ENCODE measurements around the gene CTU2. TPM values are rescaled to one million over a fixed set of nuclear protein-coding genes. Genes with fewer than 3 reads are reported as not detected.

CTU2 gene
- total and polyA plus RNA-seq, 2 of the 8 experiments (the other 6 are each of a cell fraction or from before 2014, with no cell fraction given): 32.7 to 42.9 TPM

DNA sequence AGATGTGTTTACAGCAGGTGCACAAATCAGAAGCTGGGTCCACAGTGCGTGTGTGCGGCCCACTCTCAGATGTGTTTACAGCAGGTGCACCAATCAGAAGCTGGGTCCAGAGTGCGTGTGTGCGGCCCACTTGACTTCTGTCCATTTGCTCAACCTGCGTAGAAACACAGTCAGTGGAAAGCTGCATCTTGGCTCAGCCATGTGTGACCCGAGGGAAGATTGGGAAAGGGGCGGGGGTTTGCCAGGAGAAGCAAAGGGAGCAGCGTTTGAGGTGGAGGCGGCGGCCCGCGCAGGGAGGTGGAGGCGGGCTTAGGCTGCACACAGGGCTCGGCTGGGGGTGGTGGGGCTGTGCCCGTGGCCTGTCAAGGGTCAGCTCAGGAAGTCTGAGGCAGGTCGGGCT, 4.3 kb downstream of the CTU2 start (continued):
- TF ChIP-seq, protein P1, sequence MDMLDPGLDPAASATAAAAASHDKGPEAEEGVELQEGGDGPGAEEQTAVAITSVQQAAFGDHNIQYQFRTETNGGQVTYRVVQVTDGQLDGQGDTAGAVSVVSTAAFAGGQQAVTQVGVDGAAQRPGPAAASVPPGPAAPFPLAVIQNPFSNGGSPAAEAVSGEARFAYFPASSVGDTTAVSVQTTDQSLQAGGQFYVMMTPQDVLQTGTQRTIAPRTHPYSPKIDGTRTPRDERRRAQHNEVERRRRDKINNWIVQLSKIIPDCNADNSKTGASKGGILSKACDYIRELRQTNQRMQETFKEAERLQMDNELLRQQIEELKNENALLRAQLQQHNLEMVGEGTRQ (IDR thresholded peaks at IDR 0.05; ENCODE audit: low read length): no peak

Measured in H1 (cell line).